MCF 10A (cell line): Measurements from ENCODE around the gene TMED8. TPM values are rescaled to one million over a fixed set of nuclear protein-coding genes. Genes with fewer than 3 reads are reported as not detected.

ENCODE experiments used
- BruUV-seq: library from RNA; stranded (reverse); fragments of 400-500 nt; replicated peaks from 2 replicates; lab custom pipeline; 2021; lab: Mats Ljungman, UMichigan
- CTCF ChIA-PET: fragments of 300-600 bp; sonication (Branson Sonifier 250); formaldehyde crosslinking; extraction: SDS; loops from one replicate; lab custom pipeline; 2021; ENCODE audit warnings: antibody characterized with exemption, inconsistent platforms; lab: Yijun Ruan, JAX
- POLR2A ChIA-PET: fragments of 300-600, 350-650 bp; sonication (Branson Sonifier 250); formaldehyde crosslinking; extraction: SDS; loops from one replicate; lab custom pipeline; 2020; ENCODE audit warnings: antibody characterized with exemption, inconsistent platforms; lab: Yijun Ruan, JAX
- DNase-seq: peaks from one replicate; pipeline ENCODE4 v3.0.0-alpha.2; 2018; ENCODE audit not compliant: unreplicated experiment
- H3K27ac Mint-ChIP-seq: one replicate; pipeline ENCODE4 v1.8.0; 2022; ENCODE audit warnings: mild to moderate bottlenecking, low read depth, mixed read lengths; ENCODE audit not compliant: unreplicated experiment
- H3K27me3 Mint-ChIP-seq: one replicate; pipeline ENCODE4 v1.8.0; 2022; ENCODE audit warnings: mixed read lengths; ENCODE audit not compliant: insufficient read depth, unreplicated experiment
- H3K36me3 Mint-ChIP-seq: one replicate; pipeline ENCODE4 v1.8.0; 2022; ENCODE audit warnings: mild to moderate bottlenecking, moderate library complexity, mixed read lengths; ENCODE audit not compliant: insufficient read depth, unreplicated experiment
- H3K4me1 Mint-ChIP-seq: one replicate; pipeline ENCODE4 v1.8.0; 2022; ENCODE audit warnings: mixed read lengths; ENCODE audit not compliant: insufficient read depth, unreplicated experiment
- H3K4me3 Mint-ChIP-seq: one replicate; pipeline ENCODE4 v1.8.0; 2022; ENCODE audit warnings: mild to moderate bottlenecking, moderate library complexity, mixed read lengths; ENCODE audit not compliant: unreplicated experiment
- H3K9me3 Mint-ChIP-seq: one replicate; pipeline ENCODE4 v1.8.0; 2022; ENCODE audit warnings: mixed read lengths; ENCODE audit not compliant: unreplicated experiment
- intact Hi-C: fragments of 100-400 bp; cut with micrococcal nuclease; formaldehyde crosslinking; loops from 2 replicates; pipeline ENCODE4 v1.14.1; 2022
- total RNA-seq: library from RNA; stranded (reverse); gene quantifications from 2 replicates; pipeline ENCODE4 v1.2.3, GENCODE V29; 2022
- TF ChIP-seq, protein P1 (sequence below): fragments of 200-600 bp; IDR thresholded peaks from one replicate; pipeline ENCODE4 v1.8.0; 2022; ENCODE audit warnings: antibody characterized with exemption, mild to moderate bottlenecking; ENCODE audit not compliant: unreplicated experiment

Gene TMED8
- total RNA-seq, 1 experiment from 2014 or later, result 9.3 TPM

DNA sequence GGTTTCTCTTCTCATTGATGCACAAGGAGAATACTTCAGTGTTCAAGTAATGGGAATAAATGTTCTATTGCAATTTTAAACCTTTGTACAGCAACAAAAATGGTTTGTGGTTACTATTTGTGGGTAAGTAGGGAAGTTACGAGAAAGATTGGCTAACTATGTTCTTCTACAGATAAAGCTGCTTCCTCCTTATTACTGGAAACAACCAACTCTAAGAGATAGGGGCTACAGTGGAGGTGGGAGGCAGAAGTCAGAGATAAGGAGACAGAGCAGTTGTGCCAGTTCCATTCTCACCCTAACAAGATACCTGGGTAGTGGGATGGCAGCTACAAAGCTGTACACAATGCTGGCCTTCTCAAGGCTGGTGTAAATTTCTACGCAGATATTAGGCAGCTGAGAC lies 30.3 kb upstream of the TMED8 start:
- POLR2A ChIA-PET, result interaction anchor here (0.5 kb wide), 1 partner anchor 166 kb away, joined by 4 read pairs; no protein-coding TSS in a partner anchor
- Mint-ChIP-seq H3K4me3 (no peak overlapping the region), H3K4me1 (no peaks in the 10 kb centered on the region), H3K36me3 (no peaks in the 10 kb centered on the region), H3K27me3 (no peaks in the 10 kb centered on the region), H3K9me3 (no peaks in the 10 kb centered on the region), H3K27ac (no peak overlapping the region)
- CTCF ChIA-PET, result interaction anchor here (0.6 to 1.1 kb wide), 3 partner anchors 9 to 55 kb away, joined by 3 to 4 read pairs (median 3); no protein-coding TSS in a partner anchor
- no TSS peak for BruUV-seq
- DNase-seq, result no peak
- intact Hi-C loops, result no loop called here
- TF ChIP-seq, protein P1, sequence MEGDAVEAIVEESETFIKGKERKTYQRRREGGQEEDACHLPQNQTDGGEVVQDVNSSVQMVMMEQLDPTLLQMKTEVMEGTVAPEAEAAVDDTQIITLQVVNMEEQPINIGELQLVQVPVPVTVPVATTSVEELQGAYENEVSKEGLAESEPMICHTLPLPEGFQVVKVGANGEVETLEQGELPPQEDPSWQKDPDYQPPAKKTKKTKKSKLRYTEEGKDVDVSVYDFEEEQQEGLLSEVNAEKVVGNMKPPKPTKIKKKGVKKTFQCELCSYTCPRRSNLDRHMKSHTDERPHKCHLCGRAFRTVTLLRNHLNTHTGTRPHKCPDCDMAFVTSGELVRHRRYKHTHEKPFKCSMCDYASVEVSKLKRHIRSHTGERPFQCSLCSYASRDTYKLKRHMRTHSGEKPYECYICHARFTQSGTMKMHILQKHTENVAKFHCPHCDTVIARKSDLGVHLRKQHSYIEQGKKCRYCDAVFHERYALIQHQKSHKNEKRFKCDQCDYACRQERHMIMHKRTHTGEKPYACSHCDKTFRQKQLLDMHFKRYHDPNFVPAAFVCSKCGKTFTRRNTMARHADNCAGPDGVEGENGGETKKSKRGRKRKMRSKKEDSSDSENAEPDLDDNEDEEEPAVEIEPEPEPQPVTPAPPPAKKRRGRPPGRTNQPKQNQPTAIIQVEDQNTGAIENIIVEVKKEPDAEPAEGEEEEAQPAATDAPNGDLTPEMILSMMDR, result no peak

DNA sequence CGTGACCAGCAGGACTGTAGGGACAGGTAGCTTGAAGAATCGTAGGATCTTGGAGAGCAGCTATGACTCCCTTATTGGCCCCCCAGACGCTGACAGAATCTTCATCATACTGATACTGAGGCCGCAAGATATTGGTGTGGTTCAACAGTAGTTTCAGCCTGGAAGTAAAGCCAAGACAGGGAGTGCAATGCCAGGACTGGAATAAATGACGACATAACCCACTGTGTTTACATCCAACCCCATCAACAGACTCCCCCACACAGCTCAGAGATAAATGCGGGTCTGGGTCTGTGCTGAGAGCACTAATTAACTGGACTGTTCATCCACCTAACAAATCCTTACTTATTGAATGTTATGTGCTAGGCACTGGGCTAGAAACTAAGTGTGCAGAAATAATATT lies 29.8 kb upstream of the TMED8 start:
- POLR2A ChIA-PET, result interaction anchor here (0.6 kb wide), 1 partner anchor 77 kb away, joined by 3 read pairs; no protein-coding TSS in a partner anchor
- no TSS peak for BruUV-seq

DNA sequence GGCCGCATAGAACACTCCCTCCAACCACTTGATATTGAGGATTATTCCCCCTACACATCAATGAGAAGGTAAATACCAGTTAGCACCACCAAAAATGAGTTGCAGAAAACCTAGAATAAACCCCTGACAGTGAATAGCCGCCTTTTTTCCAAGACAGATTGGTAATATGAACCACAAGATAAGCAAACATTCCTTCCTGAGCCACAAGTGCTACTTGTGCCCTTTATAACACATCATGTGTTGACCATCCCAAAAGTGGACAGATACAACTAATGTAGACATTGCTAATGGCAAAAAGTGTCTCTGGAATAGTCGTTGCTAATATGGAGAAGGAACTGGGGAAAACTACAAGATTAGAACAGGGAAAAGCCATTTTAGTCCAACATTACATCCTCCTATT lies 29.2 kb upstream of the TMED8 start:
- DNase-seq, result no peak
- no TSS peak for BruUV-seq
- Mint-ChIP-seq H3K4me1 (no peaks in the 10 kb centered on the region), H3K36me3 (no peaks in the 10 kb centered on the region), H3K9me3 (no peaks in the 10 kb centered on the region), H3K27ac (no peak overlapping the region), H3K4me3 (no peak overlapping the region), H3K27me3 (no peaks in the 10 kb centered on the region)
- TF ChIP-seq, protein P1, result no peak
- intact Hi-C loops, result no loop called here
- ChIA-PET POLR2A (interaction anchor here (0.6 kb wide), 1 partner anchor 78 kb away, joined by 3 read pairs; no protein-coding TSS in a partner anchor), CTCF (interaction anchor here (0.9 kb wide), 1 partner anchor 54 kb away, joined by 3 read pairs; no protein-coding TSS in a partner anchor)

More for the DNA sequence above, 29.8 kb upstream of the TMED8 start:
- TF ChIP-seq, protein P1, result no peak
- no peaks in the 10 kb centered on the region for H3K9me3 Mint-ChIP-seq
- DNase-seq, result no peak
- no peaks in the 10 kb centered on the region for H3K4me1 Mint-ChIP-seq
- H3K4me3 Mint-ChIP-seq, result no peak overlapping the region
- CTCF ChIA-PET, result interaction anchor here (0.9 to 1.1 kb wide), 2 partner anchors 9 to 54 kb away, joined by 3 to 4 read pairs; no protein-coding TSS in a partner anchor
- H3K36me3 Mint-ChIP-seq, result no peaks in the 10 kb centered on the region
- H3K27me3 Mint-ChIP-seq, result no peaks in the 10 kb centered on the region
- H3K27ac Mint-ChIP-seq, result no peak overlapping the region
- intact Hi-C loops, result no loop called here

DNA sequence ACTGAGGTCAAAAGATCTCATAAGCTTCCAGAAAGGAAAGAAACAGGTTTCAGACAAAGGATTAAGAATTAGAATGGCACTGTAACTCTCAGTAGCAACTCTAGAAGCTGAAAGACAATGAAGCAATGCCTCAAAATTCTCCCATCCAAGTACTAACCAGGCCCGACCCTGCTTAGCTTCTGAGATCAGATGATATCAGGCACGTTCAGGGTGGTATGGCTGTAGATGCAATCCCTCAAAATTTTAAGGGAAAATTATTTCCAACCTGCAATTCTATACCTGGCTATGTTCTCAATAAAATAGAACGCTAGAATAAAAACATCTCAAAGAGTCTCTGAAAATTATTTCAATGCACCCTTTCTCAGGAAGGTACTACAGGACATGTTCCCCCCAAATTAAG lies 26.9 kb upstream of the TMED8 start:
- no peak for DNase-seq
- POLR2A ChIA-PET, result interaction anchor here (0.6 kb wide), 1 partner anchor 13 kb away, joined by 3 read pairs; no protein-coding TSS in a partner anchor
- intact Hi-C loops, result no loop called here
- Mint-ChIP-seq H3K9me3 (no peaks in the 10 kb centered on the region), H3K27me3 (no peaks in the 10 kb centered on the region), H3K4me1 (no peaks in the 10 kb centered on the region), H3K27ac (no peak overlapping the region), H3K36me3 (no peaks in the 10 kb centered on the region), H3K4me3 (no peak overlapping the region)
- TF ChIP-seq, protein P1, result no peak
- CTCF ChIA-PET, result interaction anchor here (0.6 to 1.4 kb wide), 2 partner anchors 39 to 88 kb away, joined by 3 to 5 read pairs; no protein-coding TSS in a partner anchor
- BruUV-seq, result no TSS peak
